K562 (cell line): ENCODE results near the gene HSDL1.

Source experiments
- AFF1 ChIP-seq, 2 experiments: fragments of 450-650 bp; IDR thresholded peaks; 2 replicates each; pipeline ENCODE4 v1.6.1; 2018; ENCODE audit warnings: mild to moderate bottlenecking in 2 of 2, low read depth in 1 of 2; ENCODE audit not compliant: partially characterized antibody in 2 of 2
- CEBPB ChIP-seq: fragments of 450-650 bp; IDR thresholded peaks from 2 replicates; pipeline ENCODE4 v1.6.1; 2016; ENCODE audit warnings: missing genetic modification characterization, missing compliant biosample characterization
- GATA2 ChIP-seq: sonication (generic); formaldehyde crosslinking; IDR thresholded peaks from 2 replicates; pipeline ENCODE4 v1.4.0; 2020; ENCODE audit warnings: mild to moderate bottlenecking, missing genetic modification reagents
- GMEB1 ChIP-seq: fragments of 250-450 bp; sonication (Bioruptor Pico); IDR thresholded peaks from 2 replicates; pipeline ENCODE4 v1.4.0; 2020; ENCODE audit warnings: mild to moderate bottlenecking
- KDM1A ChIP-seq, 2 experiments: fragments of 450-650 bp; IDR thresholded peaks; 2 replicates each; pipeline ENCODE4 v1.6.1; 2016; ENCODE audit warnings: mild to moderate bottlenecking in 2 of 2
- PHF8 ChIP-seq: fragments of 200-600 bp; sonication (generic); IDR thresholded peaks from 2 replicates; pipeline ENCODE4 v1.6.1; 2012; ENCODE audit warnings: mixed run types, mild to moderate bottlenecking, inconsistent platforms, low read length, moderate library complexity, borderline replicate concordance
- SP1 ChIP-seq: sonication (generic); formaldehyde crosslinking; IDR thresholded peaks from 2 replicates; pipeline ENCODE4 v1.8.1; 2022; ENCODE audit warnings: mild to moderate bottlenecking, missing genetic modification reagents
- TAF1 ChIP-seq: IDR thresholded peaks from 2 replicates; pipeline ENCODE4 v1.6.1; 2011; ENCODE audit warnings: mild to moderate bottlenecking, low read length, moderate library complexity; ENCODE audit not compliant: insufficient read depth, control insufficient read depth, severe bottlenecking; ENCODE audit errors: extremely low read depth
- YY1 ChIP-seq, 3 experiments: IDR thresholded peaks; 2 replicates each; pipeline ENCODE4 v1.6.1; 2011; ENCODE audit warnings: low read length in 2 of 3, mild to moderate bottlenecking in 2 of 3, moderate library complexity in 2 of 3, borderline replicate concordance in 1 of 3, control low read depth in 1 of 3, low read depth in 1 of 3; ENCODE audit not compliant: insufficient read depth in 3 of 3, insufficient replicate concordance in 2 of 3, control insufficient read depth in 1 of 3, insufficient read length in 1 of 3; ENCODE audit errors: extremely low read depth in 1 of 3
- ZNF57 ChIP-seq: fragments of 450-650 bp; formaldehyde crosslinking; IDR thresholded peaks from 2 replicates; pipeline ENCODE4 v1.4.0; 2020; ENCODE audit warnings: mild to moderate bottlenecking, moderate library complexity

GRCh38 chr16:84131117-84131516, 13.9 kb downstream of the HSDL1 start:
- TF ChIP-seq CEBPB (tag) (no peak), AFF1 (IDR thresholded peaks at IDR 0.05; ENCODE audit: low read depth in 1 of 2, partially characterized antibody in 2 of 2) (no peak), ZNF57 (CRISPR knock-in tag) (no peak), GATA2 (CRISPR knock-in tag) (no peak), YY1 (IDR thresholded peaks at IDR 0.05; ENCODE audit: borderline replicate concordance in 1 of 3, control insufficient read depth in 1 of 3, extremely low read depth in 1 of 3, insufficient read depth in 3 of 3, insufficient read length in 1 of 3, insufficient replicate concordance in 2 of 3, low read depth in 1 of 3, low read length in 2 of 3) (no peak), SP1 (CRISPR knock-in tag) (no peak), KDM1A (IDR thresholded peaks at IDR 0.05) (no peak), GMEB1 (CRISPR knock-in tag) (no peak), PHF8 (no peak), TAF1 (no peak)
